ENCODE results near the gene EVC2. TPM values are rescaled to one million over a fixed set of nuclear protein-coding genes. Genes with fewer than 3 reads are reported as not detected.
"Not testable (repeated sequence)": the region's sequence is repeated elsewhere in the genome, so short reads cannot be mapped to it uniquely, and the experiment has no call there.

The EVC2 gene
- total RNA-seq, 2 donors from 2014 or later, result 9.7 to 11.7 TPM

DNA sequence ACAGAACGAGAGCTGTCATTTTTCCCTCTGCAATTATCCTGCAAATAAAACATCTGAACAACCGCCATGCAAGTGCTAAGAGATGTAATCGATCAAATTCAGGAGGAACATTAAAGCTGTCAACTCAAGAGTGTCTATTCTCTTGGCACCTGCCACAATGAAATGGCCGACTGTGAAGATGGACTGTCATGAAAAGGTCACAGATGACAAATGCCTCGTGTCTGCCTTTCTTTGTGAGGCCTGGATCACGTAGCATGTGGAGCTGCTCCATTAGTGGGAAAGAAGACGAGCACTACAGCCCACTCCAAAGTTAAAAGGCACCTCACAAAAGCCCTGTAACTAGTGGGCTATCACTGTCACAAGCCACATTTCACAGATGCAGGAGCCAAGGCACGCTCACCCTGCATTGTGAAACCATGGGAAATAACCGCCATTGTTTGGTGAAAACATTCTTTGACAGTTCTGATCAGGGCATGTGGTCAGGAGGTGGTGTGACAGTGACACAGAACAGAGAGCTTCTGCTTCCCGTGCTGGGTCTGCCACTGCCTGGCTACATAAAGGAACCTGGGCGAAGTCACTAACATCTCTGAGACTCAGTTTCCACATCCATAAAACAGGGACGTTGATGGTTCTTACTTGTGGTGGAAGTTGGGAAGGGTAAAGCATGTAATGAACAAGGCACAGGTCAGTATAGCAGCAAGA lies 98.9 kb downstream of the EVC2 start:
- H3K4me1 Mint-ChIP-seq, result peaks cover 11% of the 10 kb centered on the region
- no peaks in the 10 kb centered on the region for H3K9me3 ChIP-seq (ENCODE audit: control insufficient read depth, low read length)
- peaks cover 4% of the 10 kb centered on the region for H3K36me3 ChIP-seq (ENCODE audit: control insufficient read depth, insufficient read depth, low read length)
- no peak overlapping the region for H3K4me3 ChIP-seq (ENCODE audit: low read length)
- WGBS, 2 experiments (ENCODE audit: insufficient coverage in 1 of 2, insufficient read length in 1 of 2), result 82 to 94% methylated on average over 8 to 11 of the region's 12 CpGs
- no peak overlapping the region for H3K27ac Mint-ChIP-seq
- H3K9ac ChIP-seq (ENCODE audit: extremely low read depth, low read length, poor library complexity, severe bottlenecking), result no peak overlapping the region
- H3K36me3 Mint-ChIP-seq (ENCODE audit: low read depth), result peaks cover 33% of the 10 kb centered on the region
- no peaks in the 10 kb centered on the region for H3K9me3 Mint-ChIP-seq
- no peaks in the 10 kb centered on the region for H3K27me3 Mint-ChIP-seq (ENCODE audit: insufficient read depth)
- H3K27me3 ChIP-seq (ENCODE audit: control insufficient read depth, insufficient read depth, low read length, poor library complexity, severe bottlenecking), result no peaks in the 10 kb centered on the region
- no peak for DNase-seq
- no peaks in the 10 kb centered on the region for H3K4me1 ChIP-seq (ENCODE audit: control insufficient read depth, insufficient read depth, low read length)
- no peak overlapping the region for H3K27ac ChIP-seq (ENCODE audit: low read depth, low read length)
- TF ChIP-seq, protein P1, sequence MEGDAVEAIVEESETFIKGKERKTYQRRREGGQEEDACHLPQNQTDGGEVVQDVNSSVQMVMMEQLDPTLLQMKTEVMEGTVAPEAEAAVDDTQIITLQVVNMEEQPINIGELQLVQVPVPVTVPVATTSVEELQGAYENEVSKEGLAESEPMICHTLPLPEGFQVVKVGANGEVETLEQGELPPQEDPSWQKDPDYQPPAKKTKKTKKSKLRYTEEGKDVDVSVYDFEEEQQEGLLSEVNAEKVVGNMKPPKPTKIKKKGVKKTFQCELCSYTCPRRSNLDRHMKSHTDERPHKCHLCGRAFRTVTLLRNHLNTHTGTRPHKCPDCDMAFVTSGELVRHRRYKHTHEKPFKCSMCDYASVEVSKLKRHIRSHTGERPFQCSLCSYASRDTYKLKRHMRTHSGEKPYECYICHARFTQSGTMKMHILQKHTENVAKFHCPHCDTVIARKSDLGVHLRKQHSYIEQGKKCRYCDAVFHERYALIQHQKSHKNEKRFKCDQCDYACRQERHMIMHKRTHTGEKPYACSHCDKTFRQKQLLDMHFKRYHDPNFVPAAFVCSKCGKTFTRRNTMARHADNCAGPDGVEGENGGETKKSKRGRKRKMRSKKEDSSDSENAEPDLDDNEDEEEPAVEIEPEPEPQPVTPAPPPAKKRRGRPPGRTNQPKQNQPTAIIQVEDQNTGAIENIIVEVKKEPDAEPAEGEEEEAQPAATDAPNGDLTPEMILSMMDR (conservative IDR thresholded peaks at IDR 0.05), result no peak
- no peak overlapping the region for H3K4me3 Mint-ChIP-seq

GRCh38 chr4:5593828-5594227 lies 114.5 kb downstream of the EVC2 start:
- not testable (repeated sequence) for H3K27ac Mint-ChIP-seq

GRCh38 chr4:5592272-5592671 lies 116.1 kb downstream of the EVC2 start:
- Histone ChIP-seq H3K9ac (ENCODE audit: extremely low read depth, low read length, poor library complexity, severe bottlenecking) (no peak overlapping the region), H3K27me3 (ENCODE audit: control insufficient read depth, insufficient read depth, low read length, poor library complexity, severe bottlenecking) (no peaks in the 10 kb centered on the region), H3K9me3 (ENCODE audit: control insufficient read depth, low read length) (peaks cover 43% of the 10 kb centered on the region), H3K4me1 (ENCODE audit: control insufficient read depth, insufficient read depth, low read length) (no peaks in the 10 kb centered on the region), H3K4me3 (ENCODE audit: low read length) (no peak overlapping the region), H3K27ac (ENCODE audit: low read depth, low read length) (no peak overlapping the region), H3K36me3 (ENCODE audit: control insufficient read depth, insufficient read depth, low read length) (no peaks in the 10 kb centered on the region)
- H3K4me3 Mint-ChIP-seq, result no peak overlapping the region
- peaks cover 84% of the 10 kb centered on the region for H3K36me3 Mint-ChIP-seq (ENCODE audit: low read depth)
- TF ChIP-seq, protein P1 (conservative IDR thresholded peaks at IDR 0.05), result no peak
- DNase-seq, result peak; percentile 67
- WGBS, 2 experiments (ENCODE audit: insufficient coverage in 1 of 2, insufficient read length in 1 of 2), result 83 to 90% methylated on average over 2 to 4 of the region's 4 CpGs
- peaks cover 75% of the 10 kb centered on the region for H3K9me3 Mint-ChIP-seq
- peaks cover 1% of the 10 kb centered on the region for H3K27me3 Mint-ChIP-seq (ENCODE audit: insufficient read depth)
- H3K4me1 Mint-ChIP-seq, result no peaks in the 10 kb centered on the region
- H3K27ac Mint-ChIP-seq, result no peak overlapping the region

More at GRCh38 chr4:5593828-5594227, 114.5 kb downstream of the EVC2 start:
- DNase-seq; H3K36me3 ChIP-seq (ENCODE audit: control insufficient read depth, insufficient read depth, low read length); H3K27me3 ChIP-seq (ENCODE audit: control insufficient read depth, insufficient read depth, low read length, poor library complexity, severe bottlenecking); H3K27ac ChIP-seq (ENCODE audit: low read depth, low read length); H3K4me1 Mint-ChIP-seq; H3K27me3 Mint-ChIP-seq (ENCODE audit: insufficient read depth); H3K4me1 ChIP-seq (ENCODE audit: control insufficient read depth, insufficient read depth, low read length); H3K4me3 ChIP-seq (ENCODE audit: low read length); H3K9ac ChIP-seq (ENCODE audit: extremely low read depth, low read length, poor library complexity, severe bottlenecking); H3K4me3 Mint-ChIP-seq: not testable (repeated sequence)
- 94 to 95% methylated on average over 8 to 10 of the region's 10 CpGs for WGBS, 2 experiments (ENCODE audit: insufficient coverage in 1 of 2, insufficient read length in 1 of 2)
- peaks cover 28% of the 10 kb centered on the region for H3K9me3 ChIP-seq (ENCODE audit: control insufficient read depth, low read length)
- Mint-ChIP-seq H3K9me3 (peaks cover 64% of the 10 kb centered on the region), H3K36me3 (ENCODE audit: low read depth) (peaks cover 74% of the 10 kb centered on the region)
